ENCODE data around the gene OR10H1. TPM values are rescaled to one million over a fixed set of nuclear protein-coding genes. Genes with fewer than 3 reads are reported as not detected.
"Not testable (repeated sequence)": the region's sequence is repeated elsewhere in the genome, so short reads cannot be mapped to it uniquely, and the experiment has no call there.

Gene OR10H1
- total RNA-seq, 2 experiments from 2014 or later = 0.11 TPM; not detected in 1

- H4K20me1 ChIP-seq (ENCODE audit: insufficient read depth, low read length) = no peaks in the 10 kb centered on the region
- H3K79me2 ChIP-seq (ENCODE audit: insufficient read depth, low read depth, low read length) = no peaks in the 10 kb centered on the region
- intact Hi-C loops (cut with micrococcal nuclease; ENCODE audit: unreplicated experiment) = no loop called here
- H3K27ac ChIP-seq (ENCODE audit: low read depth, low read length, poor library complexity, severe bottlenecking) = no peak overlapping the region
- H3K36me3 ChIP-seq (ENCODE audit: insufficient read depth, low read length) = no peaks in the 10 kb centered on the region
- no peaks in the 10 kb centered on the region for H3K4me1 ChIP-seq (ENCODE audit: insufficient read depth, low read length, poor library complexity, severe bottlenecking)
- DNase-seq (ENCODE audit: low spot score) = no peak
- H3K4me2 ChIP-seq (ENCODE audit: low read length) = no peak overlapping the region
- no peak overlapping the region for H2AFZ ChIP-seq (ENCODE audit: low read length)
- no TSS peak for BruUV-seq (replicated peaks)
- no peak overlapping the region for H3K4me3 ChIP-seq (ENCODE audit: low read depth, low read length, poor library complexity, severe bottlenecking)
- ChIA-PET CTCF (ENCODE audit: unreplicated experiment) (no interaction called here), POLR2A (no interaction called here)
- H3K9me3 ChIP-seq (ENCODE audit: low read length) = no peaks in the 10 kb centered on the region
- TF ChIP-seq EZH2phosphoT487 (IDR thresholded peaks at IDR 0.05; ENCODE audit: borderline replicate concordance, low read depth, low read length) (no peak), CTCF (conservative IDR thresholded peaks at IDR 0.05; ENCODE audit: low read length) (no peak)
- no peaks in the 10 kb centered on the region for H3K9me2 ChIP-seq (ENCODE audit: insufficient read depth, low read length)
These were observed 34.9 kb upstream of the OR10H1 start for GRCh38 chr19:15850385-15850784.

GRCh38 chr19:15846923-15847322 is 31.5 kb upstream of the OR10H1 start:
- no peak overlapping the region for H3K27ac ChIP-seq (ENCODE audit: low read depth, low read length, poor library complexity, severe bottlenecking)
- no peaks in the 10 kb centered on the region for H4K20me1 ChIP-seq (ENCODE audit: insufficient read depth, low read length)
- TF ChIP-seq EZH2phosphoT487 (IDR thresholded peaks at IDR 0.05; ENCODE audit: borderline replicate concordance, low read depth, low read length) = no peak
- TF ChIP-seq CTCF (conservative IDR thresholded peaks at IDR 0.05; ENCODE audit: low read length) = no peak
- no peaks in the 10 kb centered on the region for H3K9me2 ChIP-seq (ENCODE audit: insufficient read depth, low read length)
- DNase-seq (ENCODE audit: low spot score) = no peak
- POLR2A ChIA-PET = interaction anchor here (2.0 kb wide), 1 partner anchor 9 kb away, joined by 5 read pairs; no protein-coding TSS in a partner anchor
- H3K79me2 ChIP-seq (ENCODE audit: insufficient read depth, low read depth, low read length) = no peaks in the 10 kb centered on the region
- CTCF ChIA-PET (ENCODE audit: unreplicated experiment) = no interaction called here
- no TSS peak for BruUV-seq (replicated peaks)
- H3K4me3 ChIP-seq (ENCODE audit: low read depth, low read length, poor library complexity, severe bottlenecking) = no peak overlapping the region
- no peaks in the 10 kb centered on the region for H3K4me1 ChIP-seq (ENCODE audit: insufficient read depth, low read length, poor library complexity, severe bottlenecking)
- intact Hi-C loops (cut with micrococcal nuclease; ENCODE audit: unreplicated experiment) = no loop called here
- H3K36me3 ChIP-seq (ENCODE audit: insufficient read depth, low read length) = no peaks in the 10 kb centered on the region
- H3K4me2 ChIP-seq (ENCODE audit: low read length) = no peak overlapping the region
- H2AFZ ChIP-seq (ENCODE audit: low read length) = no peak overlapping the region
- no peaks in the 10 kb centered on the region for H3K9me3 ChIP-seq (ENCODE audit: low read length)

GRCh38 chr19:15843894-15844222 is 28.4 kb upstream of the OR10H1 start:
- H3K4me2 ChIP-seq (ENCODE audit: low read length); BruUV-seq (replicated peaks); H3K4me3 ChIP-seq (ENCODE audit: low read depth, low read length, poor library complexity, severe bottlenecking); H3K4me1 ChIP-seq (ENCODE audit: insufficient read depth, low read length, poor library complexity, severe bottlenecking); H3K79me2 ChIP-seq (ENCODE audit: insufficient read depth, low read depth, low read length); H3K9me2 ChIP-seq (ENCODE audit: insufficient read depth, low read length); H3K9me3 ChIP-seq (ENCODE audit: low read length); H3K36me3 ChIP-seq (ENCODE audit: insufficient read depth, low read length); H3K27ac ChIP-seq (ENCODE audit: low read depth, low read length, poor library complexity, severe bottlenecking); intact Hi-C loops (cut with micrococcal nuclease; ENCODE audit: unreplicated experiment); DNase-seq (ENCODE audit: low spot score); H2AFZ ChIP-seq (ENCODE audit: low read length); H4K20me1 ChIP-seq (ENCODE audit: insufficient read depth, low read length): not testable (repeated sequence)
- ChIA-PET CTCF (ENCODE audit: unreplicated experiment) (interaction anchor here (0.6 kb wide), 1 partner anchor 54 kb away, joined by 4 read pairs; the partner anchor contains the start of gene CYP4F2), POLR2A (interaction anchor here (0.7 kb wide), 1 partner anchor 151 kb away, joined by 3 read pairs; no protein-coding TSS in a partner anchor)
